ENCODE data around the gene ABLIM2. TPM values are rescaled to one million over a fixed set of nuclear protein-coding genes. Genes with fewer than 3 reads are reported as not detected.

Gene ABLIM2
- polyA plus RNA-seq, 2 donors: 12.4 to 14.4 TPM

DNA sequence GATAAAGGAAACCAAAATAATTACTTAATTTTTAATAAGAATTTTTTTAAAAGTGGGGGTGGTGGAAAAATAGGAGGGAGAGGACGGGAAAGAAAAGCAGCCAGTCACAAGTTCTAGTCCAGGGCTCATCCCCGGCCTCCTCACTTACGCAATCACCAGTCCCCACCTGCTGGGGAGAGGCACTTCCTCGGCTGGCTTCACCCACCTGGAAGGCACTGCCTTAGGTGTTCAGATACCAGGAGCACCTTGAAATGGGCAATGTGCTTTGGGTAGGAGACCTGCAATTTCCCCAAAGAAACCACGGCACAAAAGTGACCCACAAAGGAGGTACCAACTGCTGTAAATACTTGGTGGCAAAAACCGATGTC is 242.8 kb downstream of the ABLIM2 start:
- H3K27me3 ChIP-seq (ENCODE audit: control insufficient read depth in 1 of 2, insufficient read depth in 2 of 2, low read length in 2 of 2): no peaks in the 10 kb centered on the region
- H3K4me3 ChIP-seq (ENCODE audit: low read depth in 1 of 2, low read length in 2 of 2): no peak overlapping the region
- no peaks in the 10 kb centered on the region for H3K9me3 ChIP-seq (ENCODE audit: control insufficient read depth in 2 of 2, insufficient read depth in 1 of 2, low read depth in 1 of 2, low read length in 1 of 2)
- H3K4me1 ChIP-seq (ENCODE audit: control insufficient read depth in 2 of 2, insufficient read depth in 2 of 2, low read length in 1 of 2): peaks cover 0 to 6% of the 10 kb centered on the region in 2 donors
- WGBS, 2 donors: 58 to 69% methylated on average over 6 of the region's 6 CpGs
- H3K36me3 ChIP-seq (ENCODE audit: control insufficient read depth in 2 of 2, insufficient read depth in 2 of 2, low read length in 1 of 2): no peaks in the 10 kb centered on the region
- no peak overlapping the region for H3K27ac ChIP-seq (ENCODE audit: low read depth in 2 of 2, low read length in 1 of 2)

Other genes with a start within 250 kb of the ABLIM2 start
- gene AFAP1, start 219.0 kb downstream of the ABLIM2 start, polyA plus RNA-seq: 1 to 10 TPM; 2.0 to 4.0 TPM
- gene SH3TC1, start 40.5 kb upstream of the ABLIM2 start, polyA plus RNA-seq: 10 to 100 TPM; 18.0 to 19.2 TPM
- 1 to 10 TPM; 1.4 to 3.4 TPM for gene HTRA3, start 110.9 kb upstream of the ABLIM2 start, polyA plus RNA-seq

All from esophagus (tissue), 2 donors.